SK-N-SH (cell line): ENCODE results near the gene CRIP2.

Experiments
- MXI1 ChIP-seq: IDR thresholded peaks from 2 replicates; pipeline ENCODE4 v1.6.1; 2012; ENCODE audit warnings: mild to moderate bottlenecking, low read depth, low read length, improper control_type of control experiment
- POLR2AphosphoS5 ChIP-seq: IDR thresholded peaks from 2 replicates; pipeline ENCODE4 v1.6.1; 2012; ENCODE audit warnings: low read depth, low read length
- TF ChIP-seq, protein P1 (sequence below): fragments of 200-600 bp; sonication (generic); IDR thresholded peaks from 2 replicates; pipeline ENCODE4 v1.6.1; 2017; ENCODE audit warnings: antibody characterized with exemption, mild to moderate bottlenecking, moderate library complexity

DNA sequence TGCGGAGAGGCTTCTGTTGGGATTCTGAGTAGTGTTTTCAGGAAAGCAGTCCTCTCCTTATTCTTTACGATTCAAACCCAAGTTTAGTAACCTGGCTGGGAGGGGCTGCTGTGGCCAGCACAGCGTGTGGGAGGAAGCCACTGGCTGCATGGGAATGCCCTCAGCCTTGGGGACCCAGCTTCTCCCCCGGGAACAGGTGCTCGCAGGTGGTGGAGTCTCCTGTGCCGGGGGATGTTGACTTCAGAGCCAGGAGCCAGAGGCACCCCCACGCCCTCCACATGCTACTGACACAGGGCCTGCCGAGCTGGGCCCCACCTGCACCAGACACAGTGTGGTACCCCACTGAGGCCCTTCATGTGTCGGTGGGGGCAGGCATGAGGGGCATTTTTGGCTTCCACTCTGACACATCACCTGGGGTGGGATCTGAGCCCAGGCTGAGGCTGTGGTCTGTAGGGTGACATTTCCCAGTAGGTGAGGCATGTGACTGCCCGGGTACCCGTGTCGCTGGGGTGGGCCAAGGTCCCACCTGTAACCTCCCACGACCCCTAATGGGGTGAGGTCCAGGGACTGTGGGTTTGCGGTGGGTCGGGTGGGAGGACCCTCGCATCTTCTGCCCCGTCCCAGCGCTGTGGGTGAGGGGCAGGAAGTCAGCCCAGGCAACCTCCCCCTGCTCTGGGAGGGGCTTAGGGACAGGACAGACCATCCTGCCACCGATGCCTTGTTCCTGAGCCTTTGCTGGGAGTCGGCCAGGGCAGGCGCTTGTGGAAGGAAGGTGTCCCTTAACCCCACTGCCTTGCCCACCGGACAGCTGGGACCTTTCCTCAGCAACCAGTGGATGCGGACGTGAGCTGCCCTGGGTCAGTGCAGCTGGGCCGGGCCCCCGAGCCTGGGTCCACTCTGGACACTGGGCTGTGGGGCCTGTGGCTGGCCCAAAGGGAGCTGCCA, 28.4 kb upstream of the CRIP2 start:
- TF ChIP-seq, protein P1, sequence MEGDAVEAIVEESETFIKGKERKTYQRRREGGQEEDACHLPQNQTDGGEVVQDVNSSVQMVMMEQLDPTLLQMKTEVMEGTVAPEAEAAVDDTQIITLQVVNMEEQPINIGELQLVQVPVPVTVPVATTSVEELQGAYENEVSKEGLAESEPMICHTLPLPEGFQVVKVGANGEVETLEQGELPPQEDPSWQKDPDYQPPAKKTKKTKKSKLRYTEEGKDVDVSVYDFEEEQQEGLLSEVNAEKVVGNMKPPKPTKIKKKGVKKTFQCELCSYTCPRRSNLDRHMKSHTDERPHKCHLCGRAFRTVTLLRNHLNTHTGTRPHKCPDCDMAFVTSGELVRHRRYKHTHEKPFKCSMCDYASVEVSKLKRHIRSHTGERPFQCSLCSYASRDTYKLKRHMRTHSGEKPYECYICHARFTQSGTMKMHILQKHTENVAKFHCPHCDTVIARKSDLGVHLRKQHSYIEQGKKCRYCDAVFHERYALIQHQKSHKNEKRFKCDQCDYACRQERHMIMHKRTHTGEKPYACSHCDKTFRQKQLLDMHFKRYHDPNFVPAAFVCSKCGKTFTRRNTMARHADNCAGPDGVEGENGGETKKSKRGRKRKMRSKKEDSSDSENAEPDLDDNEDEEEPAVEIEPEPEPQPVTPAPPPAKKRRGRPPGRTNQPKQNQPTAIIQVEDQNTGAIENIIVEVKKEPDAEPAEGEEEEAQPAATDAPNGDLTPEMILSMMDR: no peak
- no peak for TF ChIP-seq MXI1
- no peak for TF ChIP-seq POLR2AphosphoS5
